ENCODE measurements around the gene TECPR2. TPM values are rescaled to one million over a fixed set of nuclear protein-coding genes. Genes with fewer than 3 reads are reported as not detected.
A peak's percentile ranks its signal among the peaks of the same experiment; 100 is the strongest.

The TECPR2 gene
- polyA plus RNA-seq, 1 experiment, result 12.4 TPM

- TF ChIP-seq, protein P1, sequence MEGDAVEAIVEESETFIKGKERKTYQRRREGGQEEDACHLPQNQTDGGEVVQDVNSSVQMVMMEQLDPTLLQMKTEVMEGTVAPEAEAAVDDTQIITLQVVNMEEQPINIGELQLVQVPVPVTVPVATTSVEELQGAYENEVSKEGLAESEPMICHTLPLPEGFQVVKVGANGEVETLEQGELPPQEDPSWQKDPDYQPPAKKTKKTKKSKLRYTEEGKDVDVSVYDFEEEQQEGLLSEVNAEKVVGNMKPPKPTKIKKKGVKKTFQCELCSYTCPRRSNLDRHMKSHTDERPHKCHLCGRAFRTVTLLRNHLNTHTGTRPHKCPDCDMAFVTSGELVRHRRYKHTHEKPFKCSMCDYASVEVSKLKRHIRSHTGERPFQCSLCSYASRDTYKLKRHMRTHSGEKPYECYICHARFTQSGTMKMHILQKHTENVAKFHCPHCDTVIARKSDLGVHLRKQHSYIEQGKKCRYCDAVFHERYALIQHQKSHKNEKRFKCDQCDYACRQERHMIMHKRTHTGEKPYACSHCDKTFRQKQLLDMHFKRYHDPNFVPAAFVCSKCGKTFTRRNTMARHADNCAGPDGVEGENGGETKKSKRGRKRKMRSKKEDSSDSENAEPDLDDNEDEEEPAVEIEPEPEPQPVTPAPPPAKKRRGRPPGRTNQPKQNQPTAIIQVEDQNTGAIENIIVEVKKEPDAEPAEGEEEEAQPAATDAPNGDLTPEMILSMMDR (IDR thresholded peaks at IDR 0.05; ENCODE audit: low read depth, low read length), result no peak
- POLR2A ChIA-PET, result no interaction called here
Measured at GRCh38 chr14:102513899-102514772, 151.4 kb downstream of the TECPR2 start.

DNA sequence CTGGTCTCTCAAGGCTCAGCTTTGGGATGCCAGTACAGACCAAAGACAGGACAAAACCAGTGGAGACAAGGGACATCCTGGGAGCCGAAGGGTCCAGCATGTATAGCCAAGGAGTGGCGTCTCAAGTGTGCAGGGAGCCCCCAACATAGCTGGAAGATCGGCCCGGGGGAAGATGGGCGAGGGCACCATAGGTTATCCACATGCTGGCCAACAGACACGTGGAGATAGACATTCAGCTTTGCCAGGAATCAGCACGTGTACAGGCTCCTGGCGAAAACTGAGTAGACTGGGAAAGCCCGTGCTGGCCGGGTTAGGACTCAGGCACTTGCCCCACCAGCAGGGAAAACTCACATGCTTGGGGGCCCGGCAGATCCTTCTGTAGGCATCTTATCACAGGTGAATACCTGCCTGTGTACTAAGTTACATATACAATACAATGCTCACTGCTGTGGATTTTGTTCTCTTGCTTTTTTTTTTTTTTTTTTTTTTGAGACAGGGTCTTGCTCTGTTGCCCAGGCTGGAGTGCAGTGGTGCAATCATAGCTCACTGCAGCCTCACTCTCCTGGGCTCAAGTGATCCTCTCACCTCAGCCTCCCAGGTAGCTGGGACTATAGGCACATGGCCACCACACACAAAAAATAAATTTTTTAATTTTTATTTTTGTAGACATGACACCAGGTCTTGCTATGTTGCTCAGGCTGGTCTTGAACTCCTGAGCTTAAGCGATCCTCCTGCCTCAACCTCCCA is 152.4 kb downstream of the TECPR2 start:
- Histone ChIP-seq H3K9me3 (ENCODE audit: control insufficient read depth, insufficient read depth, low read length) (no peaks in the 10 kb centered on the region), H3K27me3 (ENCODE audit: control insufficient read depth, insufficient read depth, low read length) (no peaks in the 10 kb centered on the region), H3K27ac (ENCODE audit: low read depth, low read length) (no peak overlapping the region), H3K4me3 (ENCODE audit: low read depth, low read length) (no peak overlapping the region)
- ChIA-PET CTCF (interaction anchor here (2.3 to 2.8 kb wide), 2 partner anchors 9 to 77 kb away, joined by 14 to 45 read pairs; no protein-coding TSS in a partner anchor), POLR2A (no interaction called here)
- no peak for DNase-seq (ENCODE audit: low read depth, low spot score)
- TF ChIP-seq, protein P1 (IDR thresholded peaks at IDR 0.05; ENCODE audit: low read depth, low read length), result no peak

More at GRCh38 chr14:102513899-102514772, 151.4 kb downstream of the TECPR2 start:
- H3K9me3 ChIP-seq (ENCODE audit: control insufficient read depth, insufficient read depth, low read length), result no peaks in the 10 kb centered on the region
- no peak overlapping the region for H3K27ac ChIP-seq (ENCODE audit: low read depth, low read length)
- no peaks in the 10 kb centered on the region for H3K27me3 ChIP-seq (ENCODE audit: control insufficient read depth, insufficient read depth, low read length)
- DNase-seq (ENCODE audit: low read depth, low spot score), result no peak
- H3K4me3 ChIP-seq (ENCODE audit: low read depth, low read length), result no peak overlapping the region
- CTCF ChIA-PET, result interaction anchor here (1.2 to 2.8 kb wide), 3 partner anchors 11 to 80 kb away, joined by 3 to 45 read pairs (median 14); no protein-coding TSS in a partner anchor

DNA sequence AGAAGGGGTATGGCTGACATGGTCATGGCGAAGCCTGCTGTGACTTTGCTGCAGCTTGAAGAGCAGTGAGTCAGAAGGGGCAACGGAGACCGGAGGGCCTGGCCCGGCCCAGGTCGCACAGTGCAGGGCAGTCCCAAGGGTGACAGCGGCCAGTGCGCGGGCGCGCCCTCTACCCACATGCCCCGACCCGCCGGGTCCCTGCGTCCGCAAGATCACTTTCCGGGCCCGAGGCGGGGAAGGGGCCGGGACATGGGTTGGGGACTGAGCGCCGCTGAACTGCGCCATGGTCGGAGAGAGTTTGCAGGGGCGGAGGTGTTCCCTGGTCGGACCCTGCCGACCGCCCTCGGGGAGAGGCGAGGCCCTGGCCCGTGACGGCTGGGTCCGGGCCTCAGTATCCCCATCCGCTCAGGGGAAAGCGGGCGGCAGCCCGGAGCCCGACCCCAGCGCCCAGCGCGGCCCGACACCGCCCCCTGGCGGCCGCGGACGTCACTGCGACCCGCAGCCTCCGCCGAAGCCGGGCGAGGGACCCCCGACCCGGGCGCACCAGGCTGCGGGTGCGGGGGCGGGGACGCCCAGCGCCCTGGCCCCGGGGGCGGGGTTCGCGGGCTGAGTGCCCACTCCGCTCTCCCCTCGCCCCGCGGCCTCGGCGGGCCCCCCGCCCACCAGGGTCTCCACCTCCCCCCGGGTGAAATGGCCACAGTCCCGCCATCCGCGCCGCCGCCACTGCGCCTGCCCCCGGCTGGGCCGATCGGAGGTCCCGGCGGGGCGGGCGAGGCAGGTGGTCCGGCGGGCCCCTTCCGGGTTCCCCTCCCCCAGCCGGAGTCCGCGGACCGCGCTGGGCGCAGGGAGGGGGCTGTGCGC is 154.0 kb downstream of the TECPR2 start:
- POLR2A ChIA-PET, result interaction anchor here (0.6 kb wide), 1 partner anchor 199 kb away, joined by 3 read pairs; no protein-coding TSS in a partner anchor
- CTCF ChIA-PET, result interaction anchor here (0.6 to 2.8 kb wide), 10 partner anchors 8 to 184 kb away, joined by 3 to 45 read pairs (median 4); no protein-coding TSS in a partner anchor
- no peaks in the 10 kb centered on the region for H3K9me3 ChIP-seq (ENCODE audit: control insufficient read depth, insufficient read depth, low read length)
- DNase-seq (ENCODE audit: low read depth, low spot score), result no peak
- peak overlapping the region; percentile 64 for H3K4me3 ChIP-seq (ENCODE audit: low read depth, low read length)
- H3K27ac ChIP-seq (ENCODE audit: low read depth, low read length), result no peak overlapping the region
- TF ChIP-seq, protein P1 (IDR thresholded peaks at IDR 0.05; ENCODE audit: low read depth, low read length), result peak; percentile 55
- H3K27me3 ChIP-seq (ENCODE audit: control insufficient read depth, insufficient read depth, low read length), result no peaks in the 10 kb centered on the region

DNA sequence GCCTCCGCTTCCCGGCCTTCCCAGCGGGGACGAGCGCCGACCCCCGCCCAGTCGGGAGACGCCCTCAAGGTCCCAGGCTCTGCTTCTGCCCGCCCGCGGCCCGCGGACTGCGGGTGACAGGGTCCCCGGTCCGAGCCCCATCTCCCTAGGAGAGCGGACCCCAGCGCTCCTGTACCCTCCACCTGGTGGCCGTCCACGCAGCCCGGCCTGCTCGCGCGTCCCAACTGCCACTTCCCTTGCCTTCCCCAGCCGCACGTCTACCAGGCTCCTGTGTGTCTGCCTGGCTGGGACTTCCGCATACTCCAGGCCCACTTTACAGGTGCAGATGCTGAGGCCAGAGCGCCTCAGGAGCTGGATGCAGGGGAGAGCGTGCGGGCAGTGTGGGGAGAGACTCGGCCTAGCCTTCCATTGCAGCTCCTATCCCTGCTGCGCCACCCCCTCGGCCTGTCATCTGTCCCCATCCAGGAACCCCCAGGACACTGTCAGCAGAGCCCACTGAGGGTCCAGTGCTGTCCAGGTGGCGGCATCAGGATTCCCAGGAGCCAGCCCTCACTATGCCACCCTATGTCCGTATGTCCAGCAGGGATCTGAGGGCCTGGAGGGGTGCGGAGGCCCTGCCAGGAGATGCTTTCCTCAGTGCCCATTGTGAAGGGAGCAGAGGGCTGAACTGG is 154.8 kb downstream of the TECPR2 start:
- H3K9me3 ChIP-seq (ENCODE audit: control insufficient read depth, insufficient read depth, low read length), result no peaks in the 10 kb centered on the region
- POLR2A ChIA-PET, result no interaction called here
- H3K27ac ChIP-seq (ENCODE audit: low read depth, low read length), result no peak overlapping the region
- H3K27me3 ChIP-seq (ENCODE audit: control insufficient read depth, insufficient read depth, low read length), result no peaks in the 10 kb centered on the region
- no peak for DNase-seq (ENCODE audit: low read depth, low spot score)
- TF ChIP-seq, protein P1 (IDR thresholded peaks at IDR 0.05; ENCODE audit: low read depth, low read length), result 0 out of 2 replicates have a peak, but pooled peaks have one; percentile 13
- peak overlapping the region; percentile 64 for H3K4me3 ChIP-seq (ENCODE audit: low read depth, low read length)
- CTCF ChIA-PET, result interaction anchor here (1.4 to 1.9 kb wide), 2 partner anchors 77 to 79 kb away, joined by 6 to 15 read pairs; no protein-coding TSS in a partner anchor
